GM21423 (cell line): ENCODE measurements around the gene LAMA2.

Source experiments
- ATAC-seq: cut with Tn5 transposase; IDR thresholded peaks from one replicate; pipeline ENCODE4 v1.9.1; 2021; ENCODE audit warnings: mild to moderate bottlenecking, moderate library complexity; ENCODE audit not compliant: unreplicated experiment

LAMA2 gene

GRCh38 chr6:128899341-128900050, 16.6 kb downstream of the LAMA2 start:
- ATAC-seq: no peak

- no peak for ATAC-seq
Observed at GRCh38 chr6:128903715-128904114, 20.8 kb downstream of the LAMA2 start.

- no peak for ATAC-seq
Observed at GRCh38 chr6:128914051-128914450, 31.1 kb downstream of the LAMA2 start.

GRCh38 chr6:128918886-128919285, 35.9 kb downstream of the LAMA2 start:
- ATAC-seq: no peak

GRCh38 chr6:128919412-128920180, 36.7 kb downstream of the LAMA2 start:
- ATAC-seq: no peak

GRCh38 chr6:128925765-128926164, 42.8 kb downstream of the LAMA2 start:
- ATAC-seq: no peak

GRCh38 chr6:128929869-128930268, 46.9 kb downstream of the LAMA2 start:
- no peak for ATAC-seq

- no peak for ATAC-seq
Observed at GRCh38 chr6:128930321-128930720, 47.4 kb downstream of the LAMA2 start.

- no peak for ATAC-seq
Observed at GRCh38 chr6:128932061-128932460, 49.1 kb downstream of the LAMA2 start.

- no peak for ATAC-seq
Observed at GRCh38 chr6:128950864-128951263, 67.9 kb downstream of the LAMA2 start.

- no peak for ATAC-seq
Observed at GRCh38 chr6:128952902-128953301, 70.0 kb downstream of the LAMA2 start.

GRCh38 chr6:128954308-128955043, 71.5 kb downstream of the LAMA2 start:
- ATAC-seq: no peak

GRCh38 chr6:128963561-128963960, 80.6 kb downstream of the LAMA2 start:
- ATAC-seq: no peak

GRCh38 chr6:128964233-128964755, 81.4 kb downstream of the LAMA2 start:
- ATAC-seq: no peak

GRCh38 chr6:128964771-128965170, 81.8 kb downstream of the LAMA2 start:
- no peak for ATAC-seq

GRCh38 chr6:128966934-128967333, 84.0 kb downstream of the LAMA2 start:
- ATAC-seq: no peak

- no peak for ATAC-seq
Observed at GRCh38 chr6:128979071-128979470, 96.1 kb downstream of the LAMA2 start.

GRCh38 chr6:128981716-128982115, 98.8 kb downstream of the LAMA2 start:
- ATAC-seq: no peak

GRCh38 chr6:128990360-128990759, 107.4 kb downstream of the LAMA2 start:
- ATAC-seq: no peak

GRCh38 chr6:128990915-128991314, 108.0 kb downstream of the LAMA2 start:
- ATAC-seq: no peak

- no peak for ATAC-seq
Observed at GRCh38 chr6:128993166-128993565, 110.2 kb downstream of the LAMA2 start.
